ENCODE data around the gene RECQL.
"Not testable (repeated sequence)": the region's sequence is repeated elsewhere in the genome, so short reads cannot be mapped to it uniquely, and the experiment has no call there.

The RECQL gene

GRCh38 chr12:21502164-21502496 is 695 bp upstream of the RECQL start:
- DNase-seq (ENCODE audit: low spot score) = peak; percentile 27

DNA sequence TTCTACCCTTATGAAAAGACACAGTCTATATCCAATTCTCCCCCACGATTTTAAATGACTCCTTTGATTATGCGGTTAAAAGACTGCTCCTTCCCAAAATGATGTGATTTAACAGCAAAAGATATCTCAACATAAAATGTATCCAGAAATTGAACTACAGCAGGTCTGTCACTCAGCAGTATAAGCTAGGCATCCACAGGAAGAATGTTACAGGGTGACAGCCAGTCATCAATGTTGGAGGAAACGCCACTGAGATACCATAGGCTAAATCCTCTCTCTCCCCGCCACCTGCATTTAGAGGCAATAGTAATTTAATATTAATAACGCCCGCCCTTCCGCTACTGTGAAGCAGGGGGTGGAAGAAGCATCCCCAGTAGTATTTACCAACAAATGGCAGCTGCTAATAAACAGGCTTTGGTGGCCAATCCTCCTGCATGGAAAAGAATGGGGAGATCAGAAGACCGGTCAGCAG is 613 bp downstream of the RECQL start:
- DNase-seq (ENCODE audit: low spot score) = peak; percentile 34

DNA sequence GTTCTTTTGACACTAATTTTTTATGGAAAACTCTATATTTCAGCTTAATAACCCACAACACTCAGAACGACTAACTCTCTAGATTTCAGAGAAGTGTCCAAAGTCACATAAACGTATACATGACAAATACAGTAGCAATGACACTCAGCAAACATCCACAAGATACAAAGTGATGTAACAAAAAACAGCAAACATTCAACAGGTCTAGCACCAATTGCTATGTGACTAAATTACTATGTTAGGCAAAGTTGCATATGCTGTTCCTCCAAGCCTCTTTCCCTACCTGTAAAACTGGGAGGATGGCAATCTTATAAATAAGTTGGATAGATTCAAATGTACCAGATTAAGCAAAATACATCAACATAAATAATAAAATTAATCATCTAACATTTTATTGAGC is 1.7 kb downstream of the RECQL start:
- no peak for DNase-seq (ENCODE audit: low spot score)

DNA sequence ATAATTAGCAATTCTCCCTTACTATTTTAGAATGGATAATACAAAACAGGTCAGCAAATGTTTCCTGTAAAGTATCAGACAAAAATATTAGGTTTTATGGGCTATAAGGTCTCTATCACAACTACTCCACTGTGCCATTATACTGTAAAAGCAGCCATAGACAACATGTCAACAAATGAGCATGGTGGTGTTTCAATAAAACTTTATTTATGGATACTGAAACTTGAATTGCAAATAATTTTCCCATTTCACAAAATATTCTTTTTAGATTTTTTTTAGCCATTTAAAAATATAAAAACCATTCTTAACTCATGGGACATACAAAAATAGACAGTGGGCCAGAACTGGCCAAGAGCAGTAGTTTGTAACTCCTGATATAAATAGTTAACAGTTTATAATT is 15.4 kb downstream of the RECQL start:
- no peak for DNase-seq (ENCODE audit: low spot score)

- no peak for DNase-seq (ENCODE audit: low spot score)
Measured at GRCh38 chr12:21483531-21483930, 17.9 kb downstream of the RECQL start.

DNA sequence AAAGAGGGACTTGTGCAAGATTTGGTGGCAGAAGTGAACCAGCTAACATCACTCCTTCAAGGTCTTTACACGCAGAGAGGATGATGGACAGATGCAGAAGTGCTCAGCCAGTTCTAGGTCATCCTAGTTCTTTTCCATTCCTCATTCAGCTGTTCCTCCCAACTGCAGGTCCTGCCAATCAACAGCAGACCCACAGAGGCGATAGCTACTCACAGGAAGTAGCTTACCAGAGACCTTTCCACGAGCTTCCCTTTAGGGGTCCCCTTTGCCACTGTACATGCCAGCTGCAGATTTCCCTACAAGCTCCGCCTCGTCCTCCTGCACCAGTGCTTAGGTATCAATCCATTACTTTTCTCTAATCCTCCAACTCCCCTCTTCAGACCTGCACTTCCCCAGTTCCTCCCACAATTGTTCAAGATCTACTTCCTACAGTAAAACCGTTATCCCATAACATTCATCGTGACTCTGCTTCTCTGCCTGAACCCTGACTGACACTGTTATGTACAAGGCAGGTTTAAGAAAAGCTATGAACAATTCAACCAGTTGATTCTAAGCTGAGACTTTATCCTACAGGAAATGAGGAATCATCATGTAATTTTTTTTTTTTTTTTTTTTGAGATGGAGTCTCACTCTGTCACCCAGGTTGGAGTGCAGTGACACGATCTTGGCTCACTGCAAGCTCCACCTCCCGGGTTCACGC is 22.5 kb downstream of the RECQL start:
- no peak for DNase-seq (ENCODE audit: low spot score)

DNA sequence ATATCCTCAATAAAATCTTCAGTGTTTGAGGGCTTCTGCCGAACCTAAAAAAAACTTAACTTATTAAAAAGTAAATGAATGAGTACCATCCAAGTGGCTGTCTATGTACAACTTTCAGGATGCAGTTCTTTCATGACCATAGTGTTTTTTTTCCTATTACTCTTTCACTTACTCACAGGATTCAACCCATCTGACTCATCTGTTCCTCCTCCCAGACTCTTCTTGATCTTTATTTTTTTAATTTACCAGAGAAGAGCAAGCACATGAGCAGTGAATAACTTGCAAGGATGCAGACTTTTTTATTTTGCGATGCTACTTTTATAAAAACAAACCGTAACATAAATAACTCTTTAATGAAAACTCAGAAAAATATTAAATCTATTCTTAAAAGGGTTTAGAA is 24.5 kb downstream of the RECQL start:
- DNase-seq (ENCODE audit: low spot score) = no peak

DNA sequence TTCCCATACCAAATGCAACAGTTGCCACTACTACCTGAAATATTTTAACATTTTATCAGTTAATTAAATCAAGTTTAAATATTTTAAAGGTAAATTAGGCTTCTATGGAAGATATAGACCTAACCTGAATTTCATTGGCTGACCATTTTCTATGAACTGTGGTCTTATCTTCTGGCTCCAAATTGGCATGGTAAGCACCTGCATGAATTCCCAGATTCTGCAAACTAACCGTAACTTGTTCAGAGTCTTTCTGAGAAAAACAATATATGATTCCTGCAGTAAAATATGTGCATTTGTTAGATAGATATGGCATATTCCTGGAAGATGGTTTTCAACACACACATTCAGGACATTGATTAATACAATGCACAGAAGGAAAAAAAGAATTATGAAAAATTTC is 25.9 kb downstream of the RECQL start:
- no peak for DNase-seq (ENCODE audit: low spot score)

- DNase-seq (ENCODE audit: low spot score) = no peak
Measured at GRCh38 chr12:21472197-21472823, 29.1 kb downstream of the RECQL start.

DNA sequence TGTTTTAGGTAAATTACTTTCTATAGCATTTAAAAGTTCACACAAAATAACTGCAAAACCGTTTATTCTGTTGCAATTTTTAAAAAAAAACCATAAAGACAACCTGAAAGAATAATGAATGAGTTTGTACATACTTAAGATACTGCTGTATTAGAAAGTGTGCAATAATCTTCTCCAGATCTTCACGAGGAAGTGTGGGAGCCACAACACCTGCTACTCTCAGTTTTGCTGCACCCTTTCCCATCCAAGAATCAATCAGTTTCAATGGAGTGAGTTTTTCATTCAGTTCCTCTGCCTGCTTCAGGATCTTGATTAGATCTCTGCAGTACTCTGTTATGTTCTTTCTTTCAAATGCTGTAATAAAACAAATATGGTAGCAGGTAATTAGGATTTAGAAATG is 30.1 kb downstream of the RECQL start:
- no peak for DNase-seq (ENCODE audit: low spot score)

GRCh38 chr12:21467334-21467733 is 34.1 kb downstream of the RECQL start:
- DNase-seq (ENCODE audit: low spot score) = not testable (repeated sequence)

- DNase-seq (ENCODE audit: low spot score) = no peak
Measured at GRCh38 chr12:21459474-21459873, 42.0 kb downstream of the RECQL start.

- DNase-seq (ENCODE audit: low spot score) = peak; percentile 83
Measured at GRCh38 chr12:21456291-21456780, 45.1 kb downstream of the RECQL start.

DNA sequence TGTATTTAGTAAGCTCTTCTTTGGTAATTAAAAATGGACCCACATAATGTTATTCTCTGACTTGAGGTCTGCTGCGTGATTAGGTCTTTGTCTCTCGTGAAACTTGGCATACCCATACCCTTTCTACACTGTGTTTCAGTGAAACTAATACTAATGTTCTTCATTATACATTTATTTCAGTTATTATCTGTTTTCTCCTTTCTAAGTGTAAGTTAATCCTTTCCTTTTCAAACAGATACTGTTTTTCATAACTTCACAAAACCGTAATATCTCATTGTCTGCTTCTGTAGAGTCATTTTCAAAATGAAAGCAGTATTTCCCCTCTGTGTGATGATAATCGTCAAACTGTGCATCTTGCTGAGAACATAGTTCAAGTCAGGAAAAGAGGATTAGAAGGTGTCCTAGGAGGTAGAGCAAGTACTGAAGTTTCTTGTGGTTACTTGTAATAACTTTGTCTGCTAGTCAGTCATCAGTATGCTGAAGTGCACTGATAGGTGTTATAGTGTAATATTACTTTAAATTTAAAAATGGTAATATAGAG is 48.1 kb downstream of the RECQL start:
- peak; percentile 54 for DNase-seq (ENCODE audit: low spot score)

- no peak for DNase-seq (ENCODE audit: low spot score)
Measured at GRCh38 chr12:21451529-21451928, 49.9 kb downstream of the RECQL start.

- no peak for DNase-seq (ENCODE audit: low spot score)
Measured at GRCh38 chr12:21444193-21445146, 57.0 kb downstream of the RECQL start.

DNA sequence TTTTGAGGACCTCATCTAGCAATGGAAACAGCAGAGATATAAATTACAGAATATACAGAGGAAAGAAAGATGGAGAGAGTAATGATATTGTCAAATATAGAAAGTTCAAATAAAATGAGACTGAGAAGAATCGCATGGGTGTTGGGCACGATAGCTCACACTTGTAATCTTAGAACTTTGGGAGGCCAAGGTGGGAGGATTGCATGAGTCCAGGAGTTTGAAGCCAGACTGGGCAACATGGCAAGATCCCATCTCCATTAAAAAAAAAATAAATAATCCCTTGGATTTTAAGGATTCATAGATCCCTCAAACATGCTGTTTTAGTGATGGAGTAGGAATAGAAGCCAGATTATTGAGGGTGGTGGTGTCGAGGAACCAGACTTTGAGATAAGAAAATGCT is 62.1 kb downstream of the RECQL start:
- no peak for DNase-seq (ENCODE audit: low spot score)

GRCh38 chr12:21438643-21439042 is 62.8 kb downstream of the RECQL start:
- no peak for DNase-seq (ENCODE audit: low spot score)

DNA sequence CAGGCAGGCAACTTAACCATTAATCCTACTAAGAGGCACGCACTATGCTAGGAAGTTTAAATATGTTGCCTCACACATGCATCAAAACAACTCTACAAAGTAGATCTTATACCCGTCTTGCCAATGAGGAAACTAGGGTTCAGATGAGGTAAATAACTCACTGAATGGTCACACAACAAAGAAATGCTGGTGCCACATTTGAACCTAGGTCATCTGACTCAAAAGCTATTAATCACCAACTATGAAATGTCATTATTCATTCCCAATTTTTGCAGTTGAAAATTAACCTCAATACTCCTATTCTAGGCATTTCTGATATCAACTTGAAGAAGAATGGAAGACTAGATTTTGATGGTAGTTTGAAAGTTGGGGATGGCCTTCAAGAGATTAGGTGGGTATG is 66.7 kb downstream of the RECQL start:
- DNase-seq (ENCODE audit: low spot score) = no peak

DNA sequence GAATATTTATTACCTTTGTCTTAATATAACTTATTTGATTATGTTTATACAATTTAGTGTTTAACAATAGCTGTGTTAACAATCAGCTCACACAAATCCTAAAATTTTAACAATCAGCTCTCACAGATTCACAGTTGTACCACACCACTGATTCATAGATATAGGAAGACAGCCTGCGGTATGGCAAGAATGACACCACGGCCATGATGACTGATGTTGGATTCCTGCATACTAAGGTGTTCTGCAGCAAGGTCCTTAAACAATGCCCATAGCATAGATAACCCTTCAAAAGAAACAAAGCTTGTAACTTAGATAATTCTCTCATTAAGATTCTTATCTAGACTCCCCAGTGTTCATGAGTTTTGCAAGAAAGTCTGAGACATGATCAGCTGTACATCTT is 67.9 kb downstream of the RECQL start:
- DNase-seq (ENCODE audit: low spot score) = no peak

- DNase-seq (ENCODE audit: low spot score) = no peak
Measured at GRCh38 chr12:21429994-21430393, 71.4 kb downstream of the RECQL start.

GRCh38 chr12:21428241-21428640 is 73.2 kb downstream of the RECQL start:
- no peak for DNase-seq (ENCODE audit: low spot score)
